ENCODE measurements around the gene SCAMP1.

The SCAMP1 gene

GRCh38 chr5:78515670-78516069 is 155.3 kb downstream of the SCAMP1 start:
- no peak for ATAC-seq

GRCh38 chr5:78518365-78519197 is 158.2 kb downstream of the SCAMP1 start:
- peak in 1 of 2 donors; percentile 17 for ATAC-seq

DNA sequence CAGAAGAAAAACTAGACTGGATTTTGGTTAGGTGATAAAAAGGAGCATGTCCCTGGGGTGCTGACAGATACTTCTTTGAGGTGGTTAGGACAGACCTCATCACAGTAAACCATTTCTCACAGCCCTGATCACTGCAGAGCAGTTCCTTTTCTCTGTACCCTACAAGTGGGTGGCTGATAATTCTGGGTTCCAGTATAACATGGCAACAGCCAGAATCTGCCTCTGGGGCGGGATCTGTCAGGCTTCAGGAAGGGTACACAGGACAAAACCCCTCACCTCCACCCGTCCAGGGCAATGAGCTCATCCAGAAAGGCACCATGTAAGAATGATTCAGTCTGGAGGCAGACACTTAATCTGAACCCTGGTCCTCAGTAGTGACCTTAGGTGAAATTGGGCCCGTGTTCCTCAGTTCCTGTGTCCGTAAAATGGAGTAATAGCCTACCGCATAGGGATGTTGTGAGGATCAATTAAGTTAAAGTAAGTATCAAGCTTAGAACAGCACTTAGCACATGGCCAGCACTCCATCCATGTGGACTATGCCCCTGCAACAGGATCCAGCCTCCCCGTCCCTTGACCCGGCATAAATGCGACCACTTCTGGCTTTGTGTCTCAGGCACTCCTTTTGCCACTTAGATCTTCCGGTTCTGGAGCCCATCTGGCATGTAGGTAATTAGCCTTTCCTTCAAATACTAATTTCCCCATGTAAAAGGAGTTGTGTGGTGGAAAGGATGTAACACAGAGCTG is 159.0 kb downstream of the SCAMP1 start:
- ATAC-seq, result no peak

DNA sequence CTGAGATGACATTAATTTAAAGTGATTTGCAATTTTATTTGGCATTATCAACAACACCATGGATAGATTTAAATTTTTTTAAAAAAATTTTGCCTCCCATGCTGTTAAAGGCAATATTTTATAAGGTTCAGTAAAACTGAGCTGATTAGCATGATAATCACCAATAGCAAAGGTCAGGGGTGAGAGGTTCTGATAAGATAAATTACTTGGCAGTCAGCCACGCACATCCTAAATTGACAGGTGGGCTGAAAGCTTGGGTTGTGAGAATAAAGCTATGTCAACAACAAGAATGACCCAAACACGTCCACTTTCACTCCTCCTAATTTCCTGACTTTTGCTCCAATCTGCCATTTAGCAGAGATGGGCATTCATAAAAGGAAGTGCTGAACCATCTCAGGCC is 161.0 kb downstream of the SCAMP1 start:
- no peak for ATAC-seq

DNA sequence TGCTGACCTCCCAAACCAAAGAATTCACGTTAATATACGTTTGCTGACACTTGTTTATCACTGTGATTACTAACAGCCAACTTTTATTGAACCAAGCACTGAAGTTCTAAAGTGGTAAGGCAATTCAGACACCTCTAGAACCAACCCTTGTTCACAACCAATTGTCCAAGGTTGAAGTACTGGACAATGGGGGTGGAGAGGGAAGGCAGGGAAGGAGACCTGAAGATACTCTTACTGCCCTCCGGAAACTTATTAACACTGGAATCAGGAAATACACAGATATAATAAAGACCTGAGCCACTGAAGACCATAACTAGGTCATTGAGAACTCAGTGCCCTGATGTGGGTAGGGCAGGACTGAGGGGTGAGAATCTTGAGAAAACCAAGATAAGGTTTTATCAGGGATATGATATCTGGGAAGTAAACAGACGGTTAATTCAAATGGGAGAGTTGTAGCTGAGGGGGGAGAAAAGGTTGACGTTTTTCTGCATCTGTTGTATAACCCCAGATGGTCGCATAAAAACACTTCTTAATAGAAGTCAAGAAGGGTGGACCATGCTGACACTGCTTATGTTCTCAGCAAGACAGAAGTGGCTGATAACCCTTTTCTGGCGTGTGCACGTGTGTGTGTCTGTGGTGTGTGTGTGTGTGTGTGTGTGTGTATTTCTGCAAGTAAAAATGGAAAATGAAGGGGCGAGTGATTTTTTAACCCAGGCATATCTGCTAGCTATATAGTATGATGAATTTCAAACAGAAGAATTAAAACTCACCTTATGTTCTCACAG is 162.3 kb downstream of the SCAMP1 start:
- no peak for ATAC-seq

DNA sequence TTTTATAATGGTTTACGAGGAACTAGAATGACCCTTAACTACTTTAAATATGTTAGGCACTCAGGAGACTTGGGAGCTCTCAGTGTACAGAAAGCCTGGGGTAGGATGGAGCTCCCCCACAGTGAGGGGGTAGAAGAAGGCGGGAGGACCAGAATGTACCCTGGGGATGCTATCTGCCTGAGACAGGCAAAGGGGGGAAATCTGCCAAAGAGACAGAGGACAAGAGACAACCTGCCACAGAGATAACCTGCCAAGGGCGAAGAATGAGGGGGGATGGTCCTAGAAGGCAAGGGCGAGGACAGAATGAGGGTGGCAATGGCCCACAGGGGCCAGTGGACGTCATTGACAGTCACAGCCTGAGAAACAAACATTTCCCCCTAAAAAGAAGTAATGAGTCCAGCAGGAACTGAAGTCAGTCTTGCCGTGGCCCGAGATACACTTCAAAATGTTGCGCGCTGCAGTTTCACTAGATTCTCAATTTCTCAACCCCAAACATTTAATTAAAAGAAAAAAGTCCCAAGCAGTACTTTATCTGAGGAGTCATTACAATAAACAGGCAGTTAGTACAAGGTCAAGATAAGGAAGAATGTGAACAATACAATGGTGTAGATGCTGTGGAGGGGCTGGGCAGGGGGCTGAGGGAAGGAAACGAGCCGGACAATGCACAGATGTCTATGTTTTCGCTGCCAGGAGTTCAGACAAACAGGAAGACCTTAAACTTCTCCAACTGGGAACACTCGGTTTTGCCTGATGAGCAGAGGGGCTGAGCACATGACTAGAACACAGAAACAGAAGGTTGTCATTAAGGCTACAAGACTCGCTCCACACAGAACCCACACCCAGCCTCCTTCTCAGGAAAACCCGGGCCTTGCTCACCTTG is 163.1 kb downstream of the SCAMP1 start:
- ATAC-seq, result no peak

- peak; percentile 60 to 76 for ATAC-seq
Measured at GRCh38 chr5:78526049-78526525, 165.7 kb downstream of the SCAMP1 start.

DNA sequence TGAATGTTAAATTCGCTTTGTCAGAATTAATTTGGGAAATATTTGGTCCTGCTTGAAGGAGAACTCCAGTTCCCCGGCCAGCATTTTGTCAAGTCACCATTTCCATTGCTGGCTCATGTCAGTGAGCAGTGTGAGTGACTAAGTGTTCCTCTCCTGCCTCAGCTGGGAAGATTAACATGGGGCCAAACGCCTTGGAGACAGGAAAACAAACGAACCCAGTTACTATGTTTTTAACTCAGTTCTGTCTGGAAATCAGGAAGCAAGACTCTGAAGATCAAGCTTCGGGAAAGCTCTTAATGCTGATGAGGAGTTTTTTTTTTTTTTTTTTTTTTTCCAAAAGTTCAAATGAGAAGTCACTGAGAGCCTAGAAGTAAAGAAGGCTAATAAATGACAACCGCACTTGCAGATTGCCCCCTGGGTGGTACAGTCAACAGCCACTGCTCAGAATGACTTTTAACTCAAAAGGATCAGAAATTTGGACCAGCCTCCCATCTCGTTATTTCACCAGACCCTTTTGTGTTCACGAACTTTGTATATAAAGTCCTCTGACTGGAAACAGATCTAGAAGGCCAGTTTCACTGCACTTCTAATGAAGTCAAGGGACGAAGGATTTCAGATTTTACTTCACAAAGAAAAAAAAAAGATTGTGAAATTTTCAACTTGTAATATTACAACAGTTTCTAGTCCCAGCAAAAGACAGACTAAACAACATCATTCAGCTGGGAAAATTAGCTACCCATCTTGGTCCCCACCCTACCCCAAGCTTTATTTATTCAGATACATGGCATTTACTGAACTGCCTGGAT is 166.8 kb downstream of the SCAMP1 start:
- ATAC-seq, result no peak

GRCh38 chr5:78527925-78528324 is 167.5 kb downstream of the SCAMP1 start:
- ATAC-seq, result no peak

All from activated CD4-positive, CD25-positive, alpha-beta regulatory T cell treated with anti-CD3 and anti-CD28 coated beads, Interleukin-2, amount 50 U/mL, for 24 hours (primary cell).